ENCODE results near the gene MICAL1. TPM values are rescaled to one million over a fixed set of nuclear protein-coding genes. Genes with fewer than 3 reads are reported as not detected.

MICAL1 gene
- total RNA-seq: 13.0 and 13.7 TPM in 2 replicates

GRCh38 chr6:109455437-109456110 lies at the start of gene MICAL1:
Gene MICAL1, minus strand, starts transcription at chr6:109455772. Its CDS starts 1,576 bp downstream, at chr6:109454196.

GRCh38 chr6:109482905-109483734 lies 27.5 kb upstream of the MICAL1 start, which contains the start of gene ZBTB24:
Gene ZBTB24, minus strand, starts transcription at chr6:109483219. Its CDS starts 1,193 bp downstream, at chr6:109482026.

GRCh38 chr6:109440331-109441068 lies 15.1 kb downstream of the MICAL1 start, which contains the start of the genes PPIL6 and SMPD2:
Gene PPIL6, minus strand, starts transcription at chr6:109440628. Its CDS starts 38 bp downstream, at chr6:109440590.
Gene SMPD2, plus strand, starts transcription at chr6:109440724. Its CDS starts 398 bp downstream, at chr6:109441122.

Other genes starting within 250 kb of the MICAL1 start
- gene CD164, start 73.3 kb downstream of the MICAL1 start, total RNA-seq: 140 and 219 TPM in 2 replicates
- 8.6 and 21.2 TPM in 2 replicates for gene PPIL6, start 15.1 kb downstream of the MICAL1 start, total RNA-seq
- 13.0 and 17.8 TPM in 2 replicates for gene SMPD2, start 15.0 kb downstream of the MICAL1 start, total RNA-seq
- gene ZBTB24, start 27.4 kb upstream of the MICAL1 start, total RNA-seq: 8.2 and 11.2 TPM in 2 replicates
- gene AK9, start 235.4 kb upstream of the MICAL1 start, total RNA-seq: 4.4 and 6.7 TPM in 2 replicates
- 16.1 and 17.9 TPM in 2 replicates for gene FIG4, start 235.5 kb upstream of the MICAL1 start, total RNA-seq